ENCODE results near the gene RNFT2.
"Not testable (repeated sequence)": the region's sequence is repeated elsewhere in the genome, so short reads cannot be mapped to it uniquely, and the experiment has no call there.

- not testable (repeated sequence) for TF ChIP-seq CTCF, POLR2AphosphoS5 (IDR thresholded peaks at IDR 0.05)
These were observed 51.4 kb downstream of the RNFT2 start for GRCh38 chr12:116789562-116789961.
